DND-41 (cell line): ENCODE measurements around the gene ASB17.
"Not testable (repeated sequence)": the region's sequence is repeated elsewhere in the genome, so short reads cannot be mapped to it uniquely, and the experiment has no call there.

ENCODE experiments used
- ATAC-seq: fragments of 200-7000 bp; cut with Tn5 transposase; 3 replicates; pipeline ENCODE4 v1.9.1; 2021; ENCODE audit warnings: low read depth; ENCODE audit not compliant: insufficient read depth
- DNase-seq: peaks from one replicate; pipeline ENCODE4 v3.0.0-alpha.2; 2020
- H2AFZ ChIP-seq: 2 replicates; pipeline ENCODE4 v1.6.0; 2012; ENCODE audit warnings: low read depth, low read length
- H3K27ac ChIP-seq: 2 replicates; pipeline ENCODE4 v1.5.1; 2012; ENCODE audit warnings: low read length, inconsistent platforms
- H3K27me3 ChIP-seq: fragments of 200-600 bp; sonication (generic); 2 replicates; pipeline ENCODE4 v1.6.0; 2012; ENCODE audit warnings: low read length, mild to moderate bottlenecking, inconsistent platforms; ENCODE audit not compliant: insufficient read depth, poor library complexity
- H3K36me3 ChIP-seq: 2 replicates; pipeline ENCODE4 v1.5.1; 2012; ENCODE audit warnings: low read length, inconsistent platforms; ENCODE audit not compliant: insufficient read depth
- H3K4me1 ChIP-seq: 2 replicates; pipeline ENCODE4 v1.5.1; 2012; ENCODE audit warnings: mild to moderate bottlenecking, low read length; ENCODE audit not compliant: insufficient read depth
- H3K4me2 ChIP-seq: 2 replicates; pipeline ENCODE4 v1.6.0; 2012; ENCODE audit warnings: mild to moderate bottlenecking, moderate library complexity, low read length, inconsistent platforms; ENCODE audit not compliant: insufficient read depth
- H3K4me3 ChIP-seq, 2 experiments: fragments of 200-600 bp in 1 of 2; shearing (Covaris generic) in 1 of 2; 2 replicates each; pipeline ENCODE4 v1.5.1; 2012 to 2016; ENCODE audit warnings: inconsistent platforms in 2 of 2, low read length in 2 of 2, mild to moderate bottlenecking in 2 of 2, low read depth in 1 of 2, moderate library complexity in 1 of 2
- H3K79me2 ChIP-seq: 2 replicates; pipeline ENCODE4 v1.6.0; 2012; ENCODE audit warnings: low read length, inconsistent platforms; ENCODE audit not compliant: insufficient read depth
- H3K9ac ChIP-seq: 2 replicates; pipeline ENCODE4 v1.6.0; 2012; ENCODE audit warnings: low read depth, mild to moderate bottlenecking, inconsistent platforms, low read length, moderate library complexity
- H3K9me3 ChIP-seq: 2 replicates; pipeline ENCODE4 v1.5.1; 2012; ENCODE audit warnings: low read length, moderate library complexity, mild to moderate bottlenecking, inconsistent platforms; ENCODE audit not compliant: insufficient read depth, severe bottlenecking
- H4K20me1 ChIP-seq: 2 replicates; pipeline ENCODE4 v1.6.0; 2012; ENCODE audit warnings: low read length; ENCODE audit not compliant: insufficient read depth
- CTCF ChIP-seq: IDR thresholded peaks from 2 replicates; pipeline ENCODE4 v1.5.1; 2012; ENCODE audit warnings: borderline replicate concordance, low read length, moderate library complexity, mild to moderate bottlenecking; ENCODE audit not compliant: poor library complexity, severe bottlenecking; ENCODE audit errors: extremely low read depth
- EZH2 ChIP-seq: IDR thresholded peaks from 3 replicates; pipeline ENCODE4 v1.6.1; 2012; ENCODE audit warnings: borderline replicate concordance, low read depth, mild to moderate bottlenecking, moderate library complexity, low read length, inconsistent platforms; ENCODE audit not compliant: severe bottlenecking

The ASB17 gene

GRCh38 chr1:75953461-75953860 is 21.3 kb upstream of the ASB17 start:
- no peak for TF ChIP-seq CTCF
- TF ChIP-seq EZH2 = no peak
- H3K79me2 ChIP-seq = no peaks in the 10 kb centered on the region
- H3K4me3 ChIP-seq = no peak overlapping the region
- H2AFZ ChIP-seq = no peak overlapping the region
- no peaks in the 10 kb centered on the region for H3K9me3 ChIP-seq
- no peaks in the 10 kb centered on the region for H3K27me3 ChIP-seq
- DNase-seq (no peak), ATAC-seq (no peak)
- no peaks in the 10 kb centered on the region for H3K4me1 ChIP-seq
- no peak overlapping the region for H3K4me2 ChIP-seq
- H3K27ac ChIP-seq = no peak overlapping the region
- no peaks in the 10 kb centered on the region for H3K36me3 ChIP-seq
- H4K20me1 ChIP-seq = no peaks in the 10 kb centered on the region
- no peak overlapping the region for H3K9ac ChIP-seq

- no peaks in the 10 kb centered on the region for H3K4me1 ChIP-seq
- no peak overlapping the region for H3K27ac ChIP-seq
- H2AFZ ChIP-seq = no peak overlapping the region
- TF ChIP-seq CTCF (no peak), EZH2 (no peak)
- no peak overlapping the region for H3K4me2 ChIP-seq
- H3K79me2 ChIP-seq = no peaks in the 10 kb centered on the region
- no peaks in the 10 kb centered on the region for H4K20me1 ChIP-seq
- no peaks in the 10 kb centered on the region for H3K27me3 ChIP-seq
- no peaks in the 10 kb centered on the region for H3K36me3 ChIP-seq
- no peak overlapping the region for H3K9ac ChIP-seq
- ATAC-seq = no peak
- H3K4me3 ChIP-seq = no peak overlapping the region
- H3K9me3 ChIP-seq = no peaks in the 10 kb centered on the region
- no peak for DNase-seq
These were observed 19.8 kb upstream of the ASB17 start for GRCh38 chr1:75952016-75952415.

- H3K27me3 ChIP-seq = no peaks in the 10 kb centered on the region
- DNase-seq = no peak
- no peaks in the 10 kb centered on the region for H3K4me1 ChIP-seq
- H4K20me1 ChIP-seq = no peaks in the 10 kb centered on the region
- no peak overlapping the region for H3K4me2 ChIP-seq
- H3K27ac ChIP-seq = no peak overlapping the region
- no peaks in the 10 kb centered on the region for H3K79me2 ChIP-seq
- H3K9me3 ChIP-seq = no peaks in the 10 kb centered on the region
- no peak overlapping the region for H2AFZ ChIP-seq
- no peaks in the 10 kb centered on the region for H3K36me3 ChIP-seq
- no peak overlapping the region for H3K9ac ChIP-seq
- no peak for TF ChIP-seq EZH2
- TF ChIP-seq CTCF = no peak
- no peak overlapping the region for H3K4me3 ChIP-seq
- no peak for ATAC-seq
These were observed 18.0 kb upstream of the ASB17 start for GRCh38 chr1:75950176-75950575.

GRCh38 chr1:75943037-75943436 is 10.8 kb upstream of the ASB17 start:
- H4K20me1 ChIP-seq, H3K4me2 ChIP-seq, H3K36me3 ChIP-seq, H3K9ac ChIP-seq, ATAC-seq, H3K9me3 ChIP-seq, H3K27me3 ChIP-seq, DNase-seq, H3K79me2 ChIP-seq, H3K4me1 ChIP-seq, H3K27ac ChIP-seq, H3K4me3 ChIP-seq, H2AFZ ChIP-seq: not testable (repeated sequence)
